PC-3 (cell line): ENCODE data around the gene AGPAT3. TPM values are rescaled to one million over a fixed set of nuclear protein-coding genes. Genes with fewer than 3 reads are reported as not detected.

Source experiments
- ATAC-seq: fragments of 200-7000 bp; cut with Tn5 transposase; 2 replicates; pipeline ENCODE4 v1.9.1; 2020; ENCODE audit warnings: mild to moderate bottlenecking, moderate library complexity
- BruUV-seq: library from RNA; stranded (reverse); fragments of 400-500 nt; replicated peaks from 2 replicates; lab custom pipeline; 2021; lab: Mats Ljungman, UMichigan
- CTCF ChIA-PET: fragments of 300-600 bp; sonication (Branson Sonifier 250); formaldehyde crosslinking; loops from one replicate; lab custom pipeline; 2022; ENCODE audit warnings: antibody characterized with exemption; lab: Charles Lee
- POLR2A ChIA-PET: fragments of 300-600 bp; sonication (Branson Sonifier 250); formaldehyde crosslinking; loops from one replicate; lab custom pipeline; 2022; ENCODE audit warnings: antibody characterized with exemption; ENCODE audit not compliant: unreplicated experiment; lab: Charles Lee
- DNase-seq: peaks from one replicate; pipeline ENCODE4 v3.0.0-alpha.2; 2015
- H2AFZ ChIP-seq: fragments of 300-600 bp; sonication (generic); 2 replicates; pipeline ENCODE4 v1.6.0; 2016; ENCODE audit warnings: antibody characterized with exemption, low read length
- H3F3A ChIP-seq: fragments of 300-600 bp; sonication (generic); one replicate; pipeline ENCODE4 v1.6.0; 2017; ENCODE audit warnings: antibody characterized with exemption, low read length, control low read depth, mild to moderate bottlenecking; ENCODE audit not compliant: unreplicated experiment
- H3K27ac ChIP-seq: fragments of 300-600 bp; sonication (generic); 2 replicates; pipeline ENCODE4 v1.5.1; 2016; ENCODE audit warnings: mild to moderate bottlenecking, low read length
- H3K27me3 ChIP-seq: fragments of 300-600 bp; sonication (generic); 2 replicates; pipeline ENCODE4 v1.6.1; 2016; ENCODE audit warnings: low read length, mixed read lengths
- H3K36me3 ChIP-seq: fragments of 300-600 bp; sonication (generic); 2 replicates; pipeline ENCODE4 v1.6.1; 2016; ENCODE audit warnings: low read depth, mixed run types, low read length, mixed read lengths
- H3K4me1 ChIP-seq: fragments of 300-600 bp; sonication (generic); 2 replicates; pipeline ENCODE4 v1.5.1; 2016; ENCODE audit warnings: low read length; ENCODE audit not compliant: insufficient read depth
- H3K4me2 ChIP-seq: fragments of 300-600 bp; sonication (generic); 2 replicates; pipeline ENCODE4 v1.6.0; 2016; ENCODE audit warnings: low read length
- H3K4me3 ChIP-seq: fragments of 300-600 bp; sonication (generic); 2 replicates; pipeline ENCODE4 v1.5.1; 2016; ENCODE audit warnings: mild to moderate bottlenecking, low read length, mixed read lengths
- H3K79me2 ChIP-seq: fragments of 300-600 bp; sonication (generic); 2 replicates; pipeline ENCODE4 v1.6.1; 2017; ENCODE audit warnings: low read length, mixed read lengths
- H3K9ac ChIP-seq: fragments of 300-600 bp; sonication (generic); 2 replicates; pipeline ENCODE4 v1.6.0; 2016; ENCODE audit warnings: mild to moderate bottlenecking, low read length
- H3K9me2 ChIP-seq: fragments of 300-600 bp; sonication (generic); replicated peaks from 2 replicates; pipeline ENCODE4 v1.6.1; 2016; ENCODE audit warnings: mixed run types, low read length, mixed read lengths
- H3K9me3 ChIP-seq: fragments of 300-600 bp; sonication (generic); 2 replicates; pipeline ENCODE4 v1.6.1; 2016; ENCODE audit warnings: low read length, mixed read lengths
- H4K20me1 ChIP-seq: fragments of 300-600 bp; sonication (generic); 2 replicates; pipeline ENCODE4 v1.6.1; 2016; ENCODE audit warnings: low read length, mixed read lengths
- CTCF ChIP-seq: fragments of 300-600 bp; sonication (generic); conservative IDR thresholded peaks from 2 replicates; pipeline ENCODE4 v1.5.1; 2017; ENCODE audit warnings: antibody characterized with exemption, low read depth, mild to moderate bottlenecking, low read length
- EZH2 ChIP-seq: fragments of 300-600 bp; sonication (generic); IDR thresholded peaks from one replicate; pipeline ENCODE4 v1.6.1; 2017; ENCODE audit warnings: antibody characterized with exemption, mild to moderate bottlenecking, low read length; ENCODE audit not compliant: unreplicated experiment
- EZH2phosphoT487 ChIP-seq: fragments of 300-600 bp; sonication (generic); IDR thresholded peaks from 2 replicates; pipeline ENCODE4 v1.6.1; 2018; ENCODE audit warnings: mild to moderate bottlenecking, antibody characterized with exemption, low read length, borderline replicate concordance
- intact Hi-C: fragments of 100-400 bp; cut with micrococcal nuclease; formaldehyde crosslinking; loops from 2 replicates; pipeline ENCODE4 v1.9.0; 2023
- total RNA-seq: library from RNA; depleted of rRNA; stranded (reverse); fragments of >200 nt; gene quantifications from 2 replicates; pipeline ENCODE4 v1.2.3, GENCODE V29; 2014

AGPAT3 gene
- total RNA-seq, 1 experiment from 2014 or later = 76.1 TPM

DNA sequence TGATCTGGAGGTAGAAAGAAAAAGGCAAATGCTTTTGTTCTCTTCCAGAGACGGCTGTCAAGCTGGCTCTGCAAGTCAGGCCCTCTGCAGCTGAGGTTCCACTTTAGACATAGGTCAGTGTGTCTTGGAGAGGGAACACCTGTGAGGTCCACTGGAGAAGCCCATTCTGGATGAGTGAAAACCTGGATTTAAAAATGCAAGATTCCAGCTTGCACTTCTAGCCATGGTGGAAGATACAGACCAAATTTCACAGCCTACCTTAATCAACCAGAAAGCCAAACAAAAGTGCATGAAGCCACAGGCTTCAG is 35.0 kb downstream of the AGPAT3 start:
- no peak for DNase-seq
- H3K9me2 ChIP-seq = no peaks in the 10 kb centered on the region
- peaks cover 6% of the 10 kb centered on the region; the same call in 1 of the 2 replicates for H3K36me3 ChIP-seq
- H4K20me1 ChIP-seq = peaks cover 6% of the 10 kb centered on the region; the same call in 1 of the 2 replicates
- intact Hi-C loops = no loop called here
- H3K9me3 ChIP-seq = no peaks in the 10 kb centered on the region
- H2AFZ ChIP-seq = no peak overlapping the region
- POLR2A ChIA-PET = no interaction called here
- H3K4me1 ChIP-seq = no peaks in the 10 kb centered on the region
- H3K4me3 ChIP-seq = no peak overlapping the region
- no TSS peak for BruUV-seq
- H3K9ac ChIP-seq = no peak overlapping the region
- H3K79me2 ChIP-seq = peaks cover 34% of the 10 kb centered on the region
- CTCF ChIA-PET = no interaction called here
- H3K27me3 ChIP-seq = no peaks in the 10 kb centered on the region
- no peaks in the 10 kb centered on the region for H3F3A ChIP-seq
- H3K27ac ChIP-seq = no peak overlapping the region
- ATAC-seq = no peak
- no peak overlapping the region for H3K4me2 ChIP-seq
- TF ChIP-seq EZH2phosphoT487 (no peak), EZH2 (no peak), CTCF (no peak)

DNA sequence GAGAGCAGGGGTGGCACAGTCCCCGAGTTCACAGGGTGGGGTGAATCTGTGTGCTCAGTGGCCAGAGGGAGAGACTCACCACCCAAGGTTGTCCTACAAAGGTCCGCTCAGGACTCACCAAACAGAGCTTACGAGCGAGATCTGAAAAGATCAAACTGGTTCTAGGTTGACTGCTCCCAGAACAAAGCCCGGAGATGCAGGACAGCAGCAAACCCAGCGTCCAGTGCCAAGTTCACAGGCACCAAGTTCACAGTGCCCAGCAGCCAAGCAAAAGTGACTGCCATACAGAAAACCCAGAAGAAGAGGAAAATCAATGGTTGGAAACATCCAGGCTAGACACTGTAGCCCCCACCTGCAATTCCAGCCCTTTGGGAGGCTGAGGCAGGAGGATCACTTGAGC is 35.7 kb downstream of the AGPAT3 start:
- H3K27me3 ChIP-seq = no peaks in the 10 kb centered on the region
- peaks cover 6% of the 10 kb centered on the region; the same call in 1 of the 2 replicates for H4K20me1 ChIP-seq
- ATAC-seq (no peak), DNase-seq (no peak)
- no peaks in the 10 kb centered on the region for H3K4me1 ChIP-seq
- TF ChIP-seq EZH2phosphoT487 = no peak
- no peak for TF ChIP-seq CTCF
- TF ChIP-seq EZH2 = no peak
- no peaks in the 10 kb centered on the region for H3F3A ChIP-seq
- H3K79me2 ChIP-seq = peaks cover 34% of the 10 kb centered on the region
- ChIA-PET CTCF (no interaction called here), POLR2A (no interaction called here)
- H3K9me2 ChIP-seq = no peaks in the 10 kb centered on the region
- intact Hi-C loops = no loop called here
- peaks cover 6% of the 10 kb centered on the region; the same call in 1 of the 2 replicates for H3K36me3 ChIP-seq
- H2AFZ ChIP-seq = no peak overlapping the region
- no peak overlapping the region for H3K4me2 ChIP-seq
- H3K27ac ChIP-seq = no peak overlapping the region
- H3K9me3 ChIP-seq = no peaks in the 10 kb centered on the region
- no peak overlapping the region for H3K4me3 ChIP-seq
- H3K9ac ChIP-seq = no peak overlapping the region
- BruUV-seq = no TSS peak

GRCh38 chr21:43902441-43902840 is 37.4 kb downstream of the AGPAT3 start:
- H4K20me1 ChIP-seq = peaks cover 6% of the 10 kb centered on the region; the same call in 1 of the 2 replicates
- no peaks in the 10 kb centered on the region for H3K27me3 ChIP-seq
- no peak overlapping the region for H3K27ac ChIP-seq
- CTCF ChIA-PET = no interaction called here
- ATAC-seq (no peak), DNase-seq (peak; percentile 17)
- H3K4me2 ChIP-seq = no peak overlapping the region
- no peak overlapping the region for H3K9ac ChIP-seq
- H3K9me3 ChIP-seq = no peaks in the 10 kb centered on the region
- POLR2A ChIA-PET = interaction anchor here (0.7 kb wide), 1 partner anchor 16 kb away, joined by 3 read pairs; no protein-coding TSS in a partner anchor
- no peaks in the 10 kb centered on the region for H3K4me1 ChIP-seq
- intact Hi-C loops = no loop called here
- peaks cover 30% of the 10 kb centered on the region for H3K79me2 ChIP-seq
- peaks cover 6% of the 10 kb centered on the region; the same call in 1 of the 2 replicates for H3K36me3 ChIP-seq
- no peaks in the 10 kb centered on the region for H3K9me2 ChIP-seq
- TF ChIP-seq CTCF = no peak
- no peak for TF ChIP-seq EZH2phosphoT487
- TF ChIP-seq EZH2 = no peak
- H3K4me3 ChIP-seq = no peak overlapping the region
- BruUV-seq = no TSS peak
- H2AFZ ChIP-seq = no peak overlapping the region
- no peaks in the 10 kb centered on the region for H3F3A ChIP-seq
